OCI-LY3 (cell line): ENCODE measurements around the gene PDE8A.

Experiments
- CTCF ChIP-seq: fragments of 200-600, 300-600 bp; sonication (generic); IDR thresholded peaks from 2 replicates; pipeline ENCODE4 v1.5.1; 2014; ENCODE audit warnings: antibody characterized with exemption, low read length, low read depth
- EZH2phosphoT487 ChIP-seq: fragments of 200-600 bp; shearing (Covaris generic); IDR thresholded peaks from 2 replicates; pipeline ENCODE4 v1.6.1; 2018; ENCODE audit warnings: antibody characterized with exemption, mixed run types, low read depth

- no peak for TF ChIP-seq CTCF
- no peak for TF ChIP-seq EZH2phosphoT487
Measured at GRCh38 chr15:85154061-85154460, 172.4 kb downstream of the PDE8A start.
